Mucosa of rectum (tissue), 2 donors: ENCODE measurements around the gene PSME2.

Experiments used
- H3K27ac ChIP-seq, 2 donors: one replicate each; pipeline ENCODE4 v1.7.0; 2013; ENCODE audit warnings: inconsistent platforms in 2 of 2, low read depth in 2 of 2, low read length in 2 of 2
- H3K27me3 ChIP-seq, 2 donors: one replicate each; pipeline ENCODE4 v1.7.0; 2013; ENCODE audit warnings: low read length in 2 of 2; ENCODE audit not compliant: control insufficient read depth in 2 of 2, insufficient read depth in 2 of 2
- H3K36me3 ChIP-seq, 2 donors: one replicate each; pipeline ENCODE4 v1.7.0; 2013; ENCODE audit warnings: low read length in 2 of 2; ENCODE audit not compliant: control insufficient read depth in 2 of 2, insufficient read depth in 2 of 2
- H3K4me1 ChIP-seq, 2 donors: one replicate each; pipeline ENCODE4 v1.7.0; 2013; ENCODE audit warnings: low read length in 2 of 2, mild to moderate bottlenecking in 1 of 2; ENCODE audit not compliant: control insufficient read depth in 2 of 2, insufficient read depth in 2 of 2
- H3K4me3 ChIP-seq, 2 donors: one replicate each; pipeline ENCODE4 v1.7.0; 2013; ENCODE audit warnings: low read length in 2 of 2
- H3K9ac ChIP-seq, 2 donors: one replicate each; pipeline ENCODE4 v1.7.0; 2013; ENCODE audit warnings: low read length in 2 of 2, low read depth in 1 of 2, mild to moderate bottlenecking in 1 of 2
- H3K9me3 ChIP-seq, 2 donors: one replicate each; pipeline ENCODE4 v1.7.0; 2013; ENCODE audit warnings: low read length in 2 of 2; ENCODE audit not compliant: control insufficient read depth in 2 of 2
- donor health status: healthy.
- donor health status: Normal muscosa, but diverticular disease.

Gene PSME2

GRCh38 chr14:24123424-24124417 is 22.7 kb downstream of the PSME2 start:
- Histone ChIP-seq H3K27ac (no peak overlapping the region), H3K9ac (no peak overlapping the region), H3K27me3 (no peaks in the 10 kb centered on the region), H3K4me1 (no peaks in the 10 kb centered on the region), H3K9me3 (no peaks in the 10 kb centered on the region), H3K36me3 (peaks cover 45 to 53% of the 10 kb centered on the region in 2 donors), H3K4me3 (no peak overlapping the region)

- Histone ChIP-seq H3K36me3 (peaks cover 54 to 62% of the 10 kb centered on the region in 2 donors), H3K9ac (no peak overlapping the region), H3K4me1 (no peaks in the 10 kb centered on the region), H3K27me3 (no peaks in the 10 kb centered on the region), H3K27ac (no peak overlapping the region), H3K9me3 (no peaks in the 10 kb centered on the region), H3K4me3 (no peak overlapping the region)
Measured at GRCh38 chr14:24122898-24123297, 23.5 kb downstream of the PSME2 start.

DNA sequence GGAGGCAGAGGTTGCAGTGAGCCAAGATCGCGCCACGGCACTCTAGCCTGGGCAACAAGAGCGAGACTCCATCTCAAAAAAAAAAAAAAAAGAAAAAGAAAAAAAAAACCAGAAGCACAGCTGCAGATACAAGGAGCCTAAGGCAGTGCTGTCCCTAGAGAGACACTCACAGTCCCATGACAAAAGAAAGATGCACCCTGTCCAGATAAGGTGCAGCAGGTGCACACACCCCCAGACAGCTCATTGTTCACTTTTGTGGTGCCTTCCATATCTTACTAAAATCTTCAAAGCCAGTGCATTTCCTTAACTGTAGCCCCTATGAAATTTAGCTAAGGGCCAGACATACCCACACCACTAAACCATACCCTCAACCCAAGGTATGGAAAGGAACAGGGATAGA is 24.0 kb downstream of the PSME2 start:
- Histone ChIP-seq H3K27me3 (no peaks in the 10 kb centered on the region), H3K9me3 (no peaks in the 10 kb centered on the region), H3K4me3 (no peak overlapping the region), H3K36me3 (peaks cover 57 to 67% of the 10 kb centered on the region in 2 donors), H3K27ac (no peak overlapping the region), H3K9ac (no peak overlapping the region), H3K4me1 (no peaks in the 10 kb centered on the region)

- Histone ChIP-seq H3K4me1 (peaks cover 4 to 5% of the 10 kb centered on the region in 2 donors), H3K27me3 (no peaks in the 10 kb centered on the region), H3K9ac (no peak overlapping the region), H3K27ac (no peak overlapping the region), H3K4me3 (no peak overlapping the region), H3K9me3 (no peaks in the 10 kb centered on the region), H3K36me3 (peaks cover 66 to 67% of the 10 kb centered on the region in 2 donors)
Measured at GRCh38 chr14:24121210-24121609, 25.2 kb downstream of the PSME2 start.

DNA sequence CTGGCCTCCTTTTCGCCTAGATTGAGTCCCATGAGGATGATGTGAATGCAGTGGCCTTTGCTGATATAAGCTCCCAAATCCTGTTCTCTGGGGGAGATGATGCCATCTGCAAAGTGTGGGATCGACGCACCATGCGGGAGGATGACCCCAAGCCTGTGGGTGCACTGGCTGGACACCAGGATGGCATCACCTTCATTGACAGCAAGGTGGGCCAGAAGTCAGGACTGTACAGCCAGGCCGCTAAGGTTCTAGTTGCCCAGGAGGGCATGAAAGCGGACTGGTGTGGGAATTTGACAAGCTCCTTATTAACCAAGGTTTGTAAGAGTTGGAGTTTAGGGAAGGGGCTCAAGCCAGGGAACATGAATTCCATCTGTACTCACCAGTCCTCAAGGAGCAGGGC is 26.7 kb downstream of the PSME2 start:
- H3K4me3 ChIP-seq = no peak overlapping the region
- H3K4me1 ChIP-seq = peaks cover 10 to 13% of the 10 kb centered on the region in 2 donors
- no peak overlapping the region for H3K9ac ChIP-seq
- H3K9me3 ChIP-seq = no peaks in the 10 kb centered on the region
- peaks cover 65 to 66% of the 10 kb centered on the region in 2 donors for H3K36me3 ChIP-seq
- no peaks in the 10 kb centered on the region for H3K27me3 ChIP-seq
- no peak overlapping the region for H3K27ac ChIP-seq

DNA sequence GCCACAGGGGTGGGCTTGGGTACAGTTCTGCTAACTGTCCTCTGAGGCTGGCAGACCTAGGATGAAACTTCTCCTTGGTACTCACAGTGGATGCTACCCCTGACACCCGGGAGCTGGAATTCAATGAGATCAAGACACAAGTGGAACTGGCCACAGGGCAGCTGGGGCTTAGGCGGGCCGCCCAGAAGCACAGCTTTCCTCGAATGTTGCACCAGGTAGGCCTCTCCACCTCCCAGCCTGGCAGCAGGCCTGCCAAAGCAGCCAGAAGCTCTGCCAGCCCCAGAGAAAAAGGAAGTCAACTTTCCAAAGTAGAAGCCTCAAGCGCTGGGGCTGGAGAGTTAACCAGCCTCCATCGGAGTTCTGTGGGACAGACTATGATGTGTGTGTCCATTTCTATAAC is 29.2 kb downstream of the PSME2 start:
- H3K36me3 ChIP-seq = peaks cover 43 to 50% of the 10 kb centered on the region in 2 donors
- no peaks in the 10 kb centered on the region for H3K27me3 ChIP-seq
- H3K27ac ChIP-seq = no peak overlapping the region
- no peak overlapping the region for H3K9ac ChIP-seq
- no peaks in the 10 kb centered on the region for H3K9me3 ChIP-seq
- peaks cover 15 to 18% of the 10 kb centered on the region in 2 donors for H3K4me1 ChIP-seq
- H3K4me3 ChIP-seq = no peak overlapping the region

GRCh38 chr14:24116128-24116814 is 30.1 kb downstream of the PSME2 start:
- H3K27ac ChIP-seq = no peak overlapping the region
- H3K27me3 ChIP-seq = no peaks in the 10 kb centered on the region
- peaks cover 35 to 41% of the 10 kb centered on the region in 2 donors for H3K36me3 ChIP-seq
- H3K9me3 ChIP-seq = no peaks in the 10 kb centered on the region
- peak overlapping the region; percentile 78 to 95 for H3K4me3 ChIP-seq
- H3K4me1 ChIP-seq = peaks cover 15 to 18% of the 10 kb centered on the region in 2 donors
- peak overlapping the region; percentile 84 to 93 for H3K9ac ChIP-seq

GRCh38 chr14:24115422-24116127 is 30.8 kb downstream of the PSME2 start:
- H3K9me3 ChIP-seq = no peaks in the 10 kb centered on the region
- H3K4me3 ChIP-seq = peak overlapping the region; percentile 78 to 95
- peaks cover 28 to 35% of the 10 kb centered on the region in 2 donors for H3K36me3 ChIP-seq
- H3K4me1 ChIP-seq = peaks cover 18 to 20% of the 10 kb centered on the region in 2 donors
- peak overlapping the region; percentile 84 to 93 for H3K9ac ChIP-seq
- no peaks in the 10 kb centered on the region for H3K27me3 ChIP-seq
- peak overlapping the region; percentile 99 to 100 for H3K27ac ChIP-seq

DNA sequence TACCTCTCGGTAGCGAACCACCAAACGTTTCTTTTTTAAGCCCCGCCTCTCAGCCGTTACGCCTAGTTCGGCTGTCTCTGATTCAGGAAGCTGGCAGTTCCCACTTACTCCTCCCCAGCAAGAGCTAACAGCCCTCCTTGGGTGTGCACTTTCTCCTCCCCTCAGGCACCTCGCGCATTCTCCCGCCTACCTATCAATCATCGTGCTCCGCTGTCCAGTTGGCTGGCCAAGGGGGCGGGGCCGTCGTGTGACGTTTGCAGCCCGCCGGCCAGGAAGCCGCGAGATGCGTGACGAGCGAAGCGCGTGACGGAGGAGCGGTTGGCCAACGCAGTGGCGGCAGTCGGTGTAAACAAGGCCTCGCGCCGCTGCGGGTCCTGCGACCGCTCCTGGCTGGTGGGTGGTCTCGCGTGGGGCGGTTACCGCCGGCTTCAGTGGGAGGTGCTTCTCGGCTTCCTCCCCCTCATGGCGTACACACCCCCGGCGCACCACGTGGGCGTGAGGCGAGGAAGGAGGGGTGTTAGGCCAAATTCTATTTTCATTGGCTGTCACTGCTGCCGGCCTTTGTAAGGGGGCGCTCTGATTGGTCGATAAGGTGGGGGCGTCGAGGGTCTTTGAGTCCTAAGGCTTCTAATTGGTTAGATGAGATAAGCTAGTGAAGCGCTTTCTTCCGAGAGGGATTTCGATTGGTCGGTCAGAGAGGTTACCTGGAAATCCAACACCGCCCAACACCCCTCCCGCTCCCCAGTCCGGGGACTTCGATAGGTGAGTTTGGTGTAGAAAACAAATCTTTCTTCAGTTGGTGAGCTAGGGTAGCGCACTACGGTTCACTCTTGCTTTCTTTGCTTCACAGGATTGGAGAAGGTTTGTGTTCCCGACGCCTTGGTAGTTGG is 31.6 kb downstream of the PSME2 start, which contains the start of the genes DCAF11 and NRL:
Gene DCAF11 (plus strand): TSS at position 246 of the 890 bp plus-strand sequence. CDS start 818 bp downstream, outside the sequence.
Gene NRL (minus strand): TSS at position 418 of the 890 bp plus-strand sequence. CDS start 32,101 bp downstream, outside the sequence.
- Histone ChIP-seq H3K4me1 (peaks cover 18 to 26% of the 10 kb centered on the region in 2 donors), H3K9me3 (no peaks in the 10 kb centered on the region), H3K36me3 (peaks cover 24 to 31% of the 10 kb centered on the region in 2 donors), H3K27me3 (no peaks in the 10 kb centered on the region), H3K4me3 (peak within 1 kb of the TSS; percentile 78 to 95), H3K9ac (peak within 1 kb of the TSS; percentile 93 to 97), H3K27ac (peak within 1 kb of the TSS; percentile 99 to 100)
